SK-N-SH treated with all-trans-retinoic acid at 6 μM for 48 hours (cell line): Measurements from ENCODE around the gene N4BP2.

ENCODE experiments used
- CSDC2 ChIP-seq: fragments of 250-450 bp; sonication (Bioruptor Pico); IDR thresholded peaks from 2 replicates; pipeline ENCODE4 v1.5.0; 2020; ENCODE audit warnings: mild to moderate bottlenecking, moderate library complexity
- OSR1 ChIP-seq: fragments of 250-450 bp; sonication (Bioruptor Pico); IDR thresholded peaks from 2 replicates; pipeline ENCODE4 v1.8.0; 2022; ENCODE audit warnings: moderate library complexity, mild to moderate bottlenecking, inconsistent platforms
- RARB ChIP-seq: fragments of 250-450 bp; sonication (Bioruptor Pico); IDR thresholded peaks from 2 replicates; pipeline ENCODE4 v1.8.0; 2021; ENCODE audit warnings: mild to moderate bottlenecking, moderate library complexity
- TOX ChIP-seq: fragments of 250-450 bp; sonication (Bioruptor Pico); IDR thresholded peaks from 2 replicates; pipeline ENCODE4 v1.8.0; 2021; ENCODE audit warnings: mild to moderate bottlenecking, moderate library complexity, borderline replicate concordance
- ZFP3 ChIP-seq: fragments of 250-450 bp; sonication (Bioruptor Pico); IDR thresholded peaks from 2 replicates; pipeline ENCODE4 v1.5.0; 2020; ENCODE audit warnings: mild to moderate bottlenecking, moderate library complexity
- ZNF70 ChIP-seq: fragments of 450-650 bp; formaldehyde crosslinking; IDR thresholded peaks from 2 replicates; pipeline ENCODE4 v1.5.0; 2020; ENCODE audit warnings: mild to moderate bottlenecking, moderate library complexity
- ZNF8 ChIP-seq: fragments of 450-650 bp; formaldehyde crosslinking; IDR thresholded peaks from 2 replicates; pipeline ENCODE4 v1.5.0; 2020; ENCODE audit warnings: mild to moderate bottlenecking, moderate library complexity
- TF ChIP-seq, protein P1 (sequence below): fragments of 250-450 bp; sonication (Bioruptor Pico); IDR thresholded peaks from 2 replicates; pipeline ENCODE4 v1.5.1; 2020; ENCODE audit warnings: low read depth, mild to moderate bottlenecking, moderate library complexity
- TF ChIP-seq, protein P2 (sequence below): fragments of 250-450 bp; sonication (Bioruptor Pico); IDR thresholded peaks from 2 replicates; pipeline ENCODE4 v1.8.0; 2020; ENCODE audit warnings: mild to moderate bottlenecking, moderate library complexity, borderline replicate concordance
- TF ChIP-seq, protein P3 (sequence below): fragments of 250-450 bp; sonication (Bioruptor Pico); IDR thresholded peaks from 2 replicates; pipeline ENCODE4 v1.8.0; 2021; ENCODE audit warnings: low read depth, mild to moderate bottlenecking, moderate library complexity, borderline replicate concordance
- TF ChIP-seq, protein P4 (sequence below): fragments of 250-450 bp; sonication (Bioruptor Pico); IDR thresholded peaks from 2 replicates; pipeline ENCODE4 v1.5.1; 2021; ENCODE audit warnings: mild to moderate bottlenecking, moderate library complexity

DNA sequence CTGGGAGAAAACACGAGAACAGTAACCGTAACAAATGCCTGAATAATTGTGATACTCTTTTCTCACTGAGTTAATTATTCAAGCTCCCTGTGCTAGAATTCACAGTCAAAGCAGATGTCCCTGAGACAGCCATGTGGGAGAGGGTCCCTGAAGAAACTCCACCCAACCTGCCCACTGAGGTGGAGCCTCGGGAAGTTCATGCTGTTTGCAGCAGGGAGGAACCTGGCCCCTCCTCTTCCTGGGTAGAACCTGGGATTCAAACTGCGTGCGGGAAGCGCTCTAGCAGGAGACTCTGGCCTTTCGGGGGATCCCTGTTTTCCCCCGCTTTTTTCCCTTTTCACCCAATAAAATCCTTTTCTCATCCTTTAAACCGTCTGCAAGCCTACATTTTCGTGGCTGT is 120.0 kb downstream of the N4BP2 start:
- TF ChIP-seq, protein P1, sequence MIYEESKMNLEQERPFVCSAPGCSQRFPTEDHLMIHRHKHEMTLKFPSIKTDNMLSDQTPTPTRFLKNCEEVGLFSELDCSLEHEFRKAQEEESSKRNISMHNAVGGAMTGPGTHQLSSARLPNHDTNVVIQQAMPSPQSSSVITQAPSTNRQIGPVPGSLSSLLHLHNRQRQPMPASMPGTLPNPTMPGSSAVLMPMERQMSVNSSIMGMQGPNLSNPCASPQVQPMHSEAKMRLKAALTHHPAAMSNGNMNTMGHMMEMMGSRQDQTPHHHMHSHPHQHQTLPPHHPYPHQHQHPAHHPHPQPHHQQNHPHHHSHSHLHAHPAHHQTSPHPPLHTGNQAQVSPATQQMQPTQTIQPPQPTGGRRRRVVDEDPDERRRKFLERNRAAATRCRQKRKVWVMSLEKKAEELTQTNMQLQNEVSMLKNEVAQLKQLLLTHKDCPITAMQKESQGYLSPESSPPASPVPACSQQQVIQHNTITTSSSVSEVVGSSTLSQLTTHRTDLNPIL, result no peak
- TF ChIP-seq, protein P2, sequence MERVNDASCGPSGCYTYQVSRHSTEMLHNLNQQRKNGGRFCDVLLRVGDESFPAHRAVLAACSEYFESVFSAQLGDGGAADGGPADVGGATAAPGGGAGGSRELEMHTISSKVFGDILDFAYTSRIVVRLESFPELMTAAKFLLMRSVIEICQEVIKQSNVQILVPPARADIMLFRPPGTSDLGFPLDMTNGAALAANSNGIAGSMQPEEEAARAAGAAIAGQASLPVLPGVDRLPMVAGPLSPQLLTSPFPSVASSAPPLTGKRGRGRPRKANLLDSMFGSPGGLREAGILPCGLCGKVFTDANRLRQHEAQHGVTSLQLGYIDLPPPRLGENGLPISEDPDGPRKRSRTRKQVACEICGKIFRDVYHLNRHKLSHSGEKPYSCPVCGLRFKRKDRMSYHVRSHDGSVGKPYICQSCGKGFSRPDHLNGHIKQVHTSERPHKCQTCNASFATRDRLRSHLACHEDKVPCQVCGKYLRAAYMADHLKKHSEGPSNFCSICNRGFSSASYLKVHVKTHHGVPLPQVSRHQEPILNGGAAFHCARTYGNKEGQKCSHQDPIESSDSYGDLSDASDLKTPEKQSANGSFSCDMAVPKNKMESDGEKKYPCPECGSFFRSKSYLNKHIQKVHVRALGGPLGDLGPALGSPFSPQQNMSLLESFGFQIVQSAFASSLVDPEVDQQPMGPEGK (CRISPR knock-in tag), result no peak
- TF ChIP-seq, protein P3, sequence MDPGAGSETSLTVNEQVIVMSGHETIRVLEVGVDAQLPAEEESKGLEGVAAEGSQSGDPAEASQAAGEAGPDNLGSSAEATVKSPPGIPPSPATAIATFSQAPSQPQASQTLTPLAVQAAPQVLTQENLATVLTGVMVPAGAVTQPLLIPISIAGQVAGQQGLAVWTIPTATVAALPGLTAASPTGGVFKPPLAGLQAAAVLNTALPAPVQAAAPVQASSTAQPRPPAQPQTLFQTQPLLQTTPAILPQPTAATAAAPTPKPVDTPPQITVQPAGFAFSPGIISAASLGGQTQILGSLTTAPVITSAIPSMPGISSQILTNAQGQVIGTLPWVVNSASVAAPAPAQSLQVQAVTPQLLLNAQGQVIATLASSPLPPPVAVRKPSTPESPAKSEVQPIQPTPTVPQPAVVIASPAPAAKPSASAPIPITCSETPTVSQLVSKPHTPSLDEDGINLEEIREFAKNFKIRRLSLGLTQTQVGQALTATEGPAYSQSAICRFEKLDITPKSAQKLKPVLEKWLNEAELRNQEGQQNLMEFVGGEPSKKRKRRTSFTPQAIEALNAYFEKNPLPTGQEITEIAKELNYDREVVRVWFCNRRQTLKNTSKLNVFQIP (CRISPR knock-in tag), result no peak
- no peak for TF ChIP-seq ZFP3
- TF ChIP-seq RARB (CRISPR knock-in tag), result no peak
- TF ChIP-seq CSDC2 (CRISPR knock-in tag), result no peak
- no peak for TF ChIP-seq ZNF70 (CRISPR knock-in tag)
- no peak for TF ChIP-seq TOX (CRISPR knock-in tag)
- TF ChIP-seq, protein P4, sequence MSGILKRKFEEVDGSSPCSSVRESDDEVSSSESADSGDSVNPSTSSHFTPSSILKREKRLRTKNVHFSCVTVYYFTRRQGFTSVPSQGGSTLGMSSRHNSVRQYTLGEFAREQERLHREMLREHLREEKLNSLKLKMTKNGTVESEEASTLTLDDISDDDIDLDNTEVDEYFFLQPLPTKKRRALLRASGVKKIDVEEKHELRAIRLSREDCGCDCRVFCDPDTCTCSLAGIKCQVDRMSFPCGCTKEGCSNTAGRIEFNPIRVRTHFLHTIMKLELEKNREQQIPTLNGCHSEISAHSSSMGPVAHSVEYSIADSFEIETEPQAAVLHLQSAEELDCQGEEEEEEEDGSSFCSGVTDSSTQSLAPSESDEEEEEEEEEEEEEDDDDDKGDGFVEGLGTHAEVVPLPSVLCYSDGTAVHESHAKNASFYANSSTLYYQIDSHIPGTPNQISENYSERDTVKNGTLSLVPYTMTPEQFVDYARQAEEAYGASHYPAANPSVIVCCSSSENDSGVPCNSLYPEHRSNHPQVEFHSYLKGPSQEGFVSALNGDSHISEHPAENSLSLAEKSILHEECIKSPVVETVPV (CRISPR knock-in tag), result no peak
- TF ChIP-seq OSR1 (CRISPR knock-in tag), result no peak
- no peak for TF ChIP-seq ZNF8
